ENCODE results near the gene ARL16. TPM values are rescaled to one million over a fixed set of nuclear protein-coding genes. Genes with fewer than 3 reads are reported as not detected.
A peak's percentile ranks its signal among the peaks of the same experiment; 100 is the strongest.

The ARL16 gene
- total and polyA plus RNA-seq, 2 of the 4 experiments (the other 2 are of a cell fraction): 51.1 to 77.9 TPM

DNA sequence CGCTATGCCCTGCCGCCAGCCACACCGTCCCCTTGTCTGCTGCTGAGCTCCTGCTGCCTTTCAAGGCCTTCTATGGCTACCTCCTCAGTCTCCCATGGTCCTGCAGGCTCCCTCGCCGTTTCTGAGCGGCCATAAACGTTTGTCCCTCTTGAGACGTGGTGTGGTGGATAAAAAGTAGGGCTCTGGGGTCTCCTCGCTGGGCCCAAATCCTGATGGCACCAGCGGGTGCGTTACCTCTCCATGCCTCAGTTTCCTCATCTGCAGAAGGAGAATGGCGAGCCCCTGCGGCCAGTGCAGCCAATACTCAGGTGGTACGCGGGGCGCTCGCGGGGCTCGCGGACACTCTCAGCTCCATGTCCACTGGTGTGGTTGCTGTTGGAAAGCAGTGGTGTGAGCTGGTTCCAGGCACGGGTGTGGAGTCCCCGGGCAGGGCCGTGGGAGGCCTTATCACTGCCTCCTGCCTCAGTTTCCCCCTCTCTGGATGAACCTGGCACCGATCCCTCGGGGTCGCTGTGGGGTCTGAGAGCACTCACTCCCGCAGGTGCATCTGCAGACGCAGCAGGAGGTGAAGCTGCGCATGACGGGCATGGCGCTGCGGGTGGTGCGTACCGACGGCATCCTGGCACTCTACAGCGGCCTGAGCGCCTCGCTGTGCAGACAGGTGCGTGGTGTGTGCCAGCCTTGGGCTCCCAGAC is 31.0 kb upstream of the ARL16 start:
- Histone ChIP-seq H3K36me3 (ENCODE audit: control insufficient read depth, insufficient read depth, low read length) (peaks cover under 1% of the 10 kb centered on the region; the same call in 1 of the 2 replicates), H3K27ac (ENCODE audit: insufficient read depth, low read length) (no peak overlapping the region), H4K20me1 (ENCODE audit: insufficient read depth, low read length) (no peaks in the 10 kb centered on the region; the same call in 1 of the 2 replicates), H3K4me1 (ENCODE audit: control insufficient read depth, insufficient read depth, low read length) (peaks cover 18% of the 10 kb centered on the region), H3K4me2 (ENCODE audit: low read depth, low read length) (no peak overlapping the region), H2BK20ac (ENCODE audit: low read depth, low read length) (no peak overlapping the region), H3K9ac (ENCODE audit: low read depth, low read length) (no peak overlapping the region), H2BK15ac (ENCODE audit: low read depth, low read length) (no peak overlapping the region), H2AK5ac (ENCODE audit: low read depth, low read length) (no peak overlapping the region), H3K79me1 (ENCODE audit: low read depth in 1 of 2, low read length in 2 of 2) (peaks cover 14 to 30% of the 10 kb centered on the region in 2 experiments), H4K91ac (ENCODE audit: insufficient read depth, low read depth, low read length) (no peak overlapping the region), H3K9me1 (ENCODE audit: insufficient read depth, low read length) (peaks cover 8% of the 10 kb centered on the region), H2AFZ (replicated peaks; ENCODE audit: low read length, poor library complexity) (no peak overlapping the region), H3K9me3 (ENCODE audit: control insufficient read depth, insufficient read depth, low read length) (no peaks in the 10 kb centered on the region), H3K14ac (replicated peaks; ENCODE audit: low read depth, low read length) (no peak overlapping the region), H3K4me3 (ENCODE audit: insufficient read depth, low read depth, low read length) (no peak overlapping the region), H2AK9ac (replicated peaks; ENCODE audit: low read depth, low read length, poor library complexity) (peak overlapping the region; percentile 28), H4K8ac (ENCODE audit: low read depth in 2 of 2, low read length in 2 of 2) (no peak overlapping the region), H3K27me3 (ENCODE audit: control insufficient read depth, insufficient read depth, low read length) (no peaks in the 10 kb centered on the region), H2BK5ac (ENCODE audit: low read depth, low read length, poor library complexity, severe bottlenecking) (no peak overlapping the region), H3K56ac (ENCODE audit: extremely low read depth, insufficient read depth, low read length) (no peak overlapping the region), H2BK120ac (ENCODE audit: low read depth, low read length) (no peak overlapping the region), H3K18ac (ENCODE audit: low read depth, low read length) (no peak overlapping the region), H3K4ac (ENCODE audit: low read depth, low read length) (no peak overlapping the region), H4K5ac (ENCODE audit: low read depth, low read length) (no peak overlapping the region), H3K23ac (ENCODE audit: low read depth, low read length) (no peak overlapping the region)
- ChIA-PET CTCF (no interaction called here), POLR2A (ENCODE audit: unreplicated experiment) (no interaction called here)
- BruUV-seq (replicated peaks): no TSS peak
- in situ Hi-C loops (cut with MboI; ENCODE audit: low sequenced_read_pairs) (no loop called here), dilution Hi-C loops (cut with HindIII; ENCODE audit: low sequenced_read_pairs, unreplicated experiment) (no loop called here), intact Hi-C loops (cut with micrococcal nuclease) (no loop called here)
- no peak for ATAC-seq (ENCODE audit: low read depth)
- DNase-seq: no peak
- 96% methylated on average over 15 of the region's 39 CpGs; no CpG with 5 or more reads in 1 of the 2 experiments for WGBS, 2 experiments (ENCODE audit: extremely low coverage in 2 of 2, insufficient read length in 1 of 2)
- TF ChIP-seq RFX5 (IDR thresholded peaks at IDR 0.05; ENCODE audit: low read depth, low read length): no peak
- TF ChIP-seq RCOR1 (IDR thresholded peaks at IDR 0.05; ENCODE audit: insufficient replicate concordance, low read length): no peak
- TF ChIP-seq MAZ (IDR thresholded peaks at IDR 0.05; ENCODE audit: borderline replicate concordance, low read depth, low read length): no peak
- no peak for TF ChIP-seq CHD1 (IDR thresholded peaks at IDR 0.05; ENCODE audit: low read depth, low read length)
- TF ChIP-seq USF2 (IDR thresholded peaks at IDR 0.05; ENCODE audit: low read depth, low read length): no peak
- TF ChIP-seq NFE2L2 (IDR thresholded peaks at IDR 0.05; ENCODE audit: low read depth, low read length): no peak
- no peak for TF ChIP-seq CEBPB (IDR thresholded peaks at IDR 0.05; ENCODE audit: low read depth, low read length)
- TF ChIP-seq FOS (IDR thresholded peaks at IDR 0.05; ENCODE audit: low read depth, low read length): no peak
- no peak for TF ChIP-seq BHLHE40 (IDR thresholded peaks at IDR 0.05; ENCODE audit: low read depth, low read length)
- TF ChIP-seq POLR2A (IDR thresholded peaks at IDR 0.05; ENCODE audit: low read depth, low read length): no peak
- TF ChIP-seq, protein P1, sequence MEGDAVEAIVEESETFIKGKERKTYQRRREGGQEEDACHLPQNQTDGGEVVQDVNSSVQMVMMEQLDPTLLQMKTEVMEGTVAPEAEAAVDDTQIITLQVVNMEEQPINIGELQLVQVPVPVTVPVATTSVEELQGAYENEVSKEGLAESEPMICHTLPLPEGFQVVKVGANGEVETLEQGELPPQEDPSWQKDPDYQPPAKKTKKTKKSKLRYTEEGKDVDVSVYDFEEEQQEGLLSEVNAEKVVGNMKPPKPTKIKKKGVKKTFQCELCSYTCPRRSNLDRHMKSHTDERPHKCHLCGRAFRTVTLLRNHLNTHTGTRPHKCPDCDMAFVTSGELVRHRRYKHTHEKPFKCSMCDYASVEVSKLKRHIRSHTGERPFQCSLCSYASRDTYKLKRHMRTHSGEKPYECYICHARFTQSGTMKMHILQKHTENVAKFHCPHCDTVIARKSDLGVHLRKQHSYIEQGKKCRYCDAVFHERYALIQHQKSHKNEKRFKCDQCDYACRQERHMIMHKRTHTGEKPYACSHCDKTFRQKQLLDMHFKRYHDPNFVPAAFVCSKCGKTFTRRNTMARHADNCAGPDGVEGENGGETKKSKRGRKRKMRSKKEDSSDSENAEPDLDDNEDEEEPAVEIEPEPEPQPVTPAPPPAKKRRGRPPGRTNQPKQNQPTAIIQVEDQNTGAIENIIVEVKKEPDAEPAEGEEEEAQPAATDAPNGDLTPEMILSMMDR (conservative IDR thresholded peaks at IDR 0.05; ENCODE audit: low read depth, low read length): no peak
- TF ChIP-seq, protein P2, sequence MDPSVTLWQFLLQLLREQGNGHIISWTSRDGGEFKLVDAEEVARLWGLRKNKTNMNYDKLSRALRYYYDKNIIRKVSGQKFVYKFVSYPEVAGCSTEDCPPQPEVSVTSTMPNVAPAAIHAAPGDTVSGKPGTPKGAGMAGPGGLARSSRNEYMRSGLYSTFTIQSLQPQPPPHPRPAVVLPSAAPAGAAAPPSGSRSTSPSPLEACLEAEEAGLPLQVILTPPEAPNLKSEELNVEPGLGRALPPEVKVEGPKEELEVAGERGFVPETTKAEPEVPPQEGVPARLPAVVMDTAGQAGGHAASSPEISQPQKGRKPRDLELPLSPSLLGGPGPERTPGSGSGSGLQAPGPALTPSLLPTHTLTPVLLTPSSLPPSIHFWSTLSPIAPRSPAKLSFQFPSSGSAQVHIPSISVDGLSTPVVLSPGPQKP (IDR thresholded peaks at IDR 0.05; ENCODE audit: borderline replicate concordance, low read depth, low read length): no peak
- no peak for TF ChIP-seq MXI1 (IDR thresholded peaks at IDR 0.05; ENCODE audit: borderline replicate concordance, low read depth, low read length)
- TF ChIP-seq MAFK (IDR thresholded peaks at IDR 0.05; ENCODE audit: low read depth, low read length): no peak
- no peak for TF ChIP-seq RAD21 (IDR thresholded peaks at IDR 0.05; ENCODE audit: low read length)
- no peak for TF ChIP-seq SMC3 (IDR thresholded peaks at IDR 0.05; ENCODE audit: low read depth, low read length)

Measured in IMR-90 (cell line).